NCI-H2196 (cell line): ENCODE measurements around the gene RBP7.

Source experiments
- DNase-seq: peaks from one replicate; lab custom pipeline; 2025; ENCODE audit not compliant: unreplicated experiment; lab: John Stamatoyannopoulos, UW

Gene RBP7

DNA sequence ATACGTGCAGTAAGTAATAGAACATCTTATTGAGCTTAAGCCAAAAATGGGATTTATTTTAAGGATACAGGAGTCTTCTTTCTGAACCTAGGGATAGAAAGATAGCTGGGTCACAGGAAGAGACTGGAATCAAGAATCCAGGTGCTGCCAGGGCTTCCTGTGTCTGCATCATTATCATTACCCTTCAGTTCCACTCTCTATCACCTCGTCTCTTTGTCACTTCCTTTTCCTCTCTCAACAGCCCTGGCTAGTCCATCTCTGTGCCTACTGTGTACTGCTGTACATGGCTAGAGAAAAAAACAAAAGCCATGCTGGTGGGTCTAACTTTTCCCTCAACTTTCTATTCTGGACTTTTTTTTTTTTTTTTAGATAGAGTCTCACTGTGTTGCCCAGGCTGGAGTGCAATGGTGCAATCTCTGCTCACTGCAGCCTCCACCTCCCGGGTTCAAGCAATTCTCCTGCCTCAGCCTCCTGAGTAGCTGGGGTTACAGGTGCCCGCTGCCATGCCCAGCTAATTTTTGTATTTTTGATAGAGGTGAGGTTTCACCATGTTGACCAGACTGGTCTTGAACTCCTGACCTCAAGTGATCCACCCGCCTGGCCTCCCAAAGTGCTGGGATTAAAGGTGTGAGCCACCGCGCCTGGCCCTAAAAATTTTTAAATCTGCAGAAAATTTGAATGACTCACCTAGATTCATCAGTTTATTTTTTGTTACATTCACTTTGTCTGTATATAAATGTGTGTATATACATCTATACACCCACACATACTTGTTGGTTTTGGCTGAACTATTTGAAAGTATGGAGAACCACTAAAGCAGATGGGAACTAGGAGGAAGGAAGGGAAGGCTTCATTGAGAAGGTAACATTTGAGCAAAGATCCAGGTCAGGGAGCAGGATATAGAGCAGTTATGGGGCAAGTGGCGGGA lies 67.7 kb downstream of the RBP7 start:
- DNase-seq = no peak

GRCh38 chr1:10065344-10065685 lies 68.3 kb downstream of the RBP7 start:
- no peak for DNase-seq
